Muscle layer of duodenum (tissue), 2 donors: ENCODE measurements around the gene RAVER1.

Experiments used
- H3K27ac ChIP-seq: one replicate; pipeline ENCODE4 v1.7.0; 2013; ENCODE audit warnings: mild to moderate bottlenecking, low read length
- H3K27me3 ChIP-seq: one replicate; pipeline ENCODE4 v1.7.0; 2013; ENCODE audit warnings: low read depth, mild to moderate bottlenecking, control low read depth, low read length
- H3K36me3 ChIP-seq, 2 donors: one replicate each; pipeline ENCODE4 v1.7.0; 2013; ENCODE audit warnings: low read length in 2 of 2, control low read depth in 1 of 2, mild to moderate bottlenecking in 1 of 2; ENCODE audit not compliant: insufficient read depth in 2 of 2, control insufficient read depth in 1 of 2
- H3K4me1 ChIP-seq, 2 donors: one replicate each; pipeline ENCODE4 v1.7.0; 2013; ENCODE audit warnings: low read length in 2 of 2, mild to moderate bottlenecking in 2 of 2, control low read depth in 1 of 2, moderate library complexity in 1 of 2; ENCODE audit not compliant: insufficient read depth in 2 of 2, control insufficient read depth in 1 of 2
- H3K4me3 ChIP-seq, 2 donors: one replicate each; pipeline ENCODE4 v1.7.0; 2013; ENCODE audit warnings: low read length in 2 of 2, low read depth in 1 of 2, mild to moderate bottlenecking in 1 of 2
- H3K9me3 ChIP-seq, 2 donors: one replicate each; pipeline ENCODE4 v1.7.0; 2013; ENCODE audit warnings: low read length in 2 of 2, control low read depth in 1 of 2, mild to moderate bottlenecking in 1 of 2; ENCODE audit not compliant: control insufficient read depth in 1 of 2
- donor health status: healthy.

Gene RAVER1

DNA sequence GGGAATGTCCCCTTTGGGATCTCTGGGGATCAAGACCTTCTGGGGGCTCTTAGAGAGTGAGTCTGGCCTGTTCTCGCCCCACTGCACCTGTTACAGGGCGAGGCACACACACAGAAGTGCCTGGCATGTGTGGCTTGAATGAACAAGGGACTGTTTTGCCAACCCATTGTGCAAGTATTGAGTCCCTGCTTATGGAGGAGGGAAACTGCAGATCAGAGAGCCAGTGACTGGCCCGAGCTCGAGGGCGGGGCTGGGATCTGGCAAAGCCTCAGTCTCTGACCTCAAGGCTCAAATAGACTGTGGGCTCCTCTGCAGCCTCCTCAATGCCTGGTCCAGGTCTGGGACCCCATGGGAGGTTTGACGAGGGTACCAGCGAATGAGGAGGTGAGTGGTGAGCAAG lies 5.5 kb downstream of the RAVER1 start:
- peaks cover 13 to 69% of the 10 kb centered on the region in 2 donors for H3K36me3 ChIP-seq
- no peak overlapping the region for H3K4me3 ChIP-seq
- H3K9me3 ChIP-seq: no peaks in the 10 kb centered on the region
- no peaks in the 10 kb centered on the region for H3K27me3 ChIP-seq
- H3K27ac ChIP-seq: no peak overlapping the region
- H3K4me1 ChIP-seq: peaks cover 3 to 14% of the 10 kb centered on the region in 2 donors

GRCh38 chr19:10325732-10326131 lies 7.6 kb downstream of the RAVER1 start:
- H3K36me3 ChIP-seq: peaks cover 21 to 90% of the 10 kb centered on the region in 2 donors
- no peaks in the 10 kb centered on the region for H3K27me3 ChIP-seq
- H3K4me3 ChIP-seq: no peak overlapping the region
- no peaks in the 10 kb centered on the region for H3K9me3 ChIP-seq
- H3K4me1 ChIP-seq: no peaks in the 10 kb centered on the region
- H3K27ac ChIP-seq: no peak overlapping the region

DNA sequence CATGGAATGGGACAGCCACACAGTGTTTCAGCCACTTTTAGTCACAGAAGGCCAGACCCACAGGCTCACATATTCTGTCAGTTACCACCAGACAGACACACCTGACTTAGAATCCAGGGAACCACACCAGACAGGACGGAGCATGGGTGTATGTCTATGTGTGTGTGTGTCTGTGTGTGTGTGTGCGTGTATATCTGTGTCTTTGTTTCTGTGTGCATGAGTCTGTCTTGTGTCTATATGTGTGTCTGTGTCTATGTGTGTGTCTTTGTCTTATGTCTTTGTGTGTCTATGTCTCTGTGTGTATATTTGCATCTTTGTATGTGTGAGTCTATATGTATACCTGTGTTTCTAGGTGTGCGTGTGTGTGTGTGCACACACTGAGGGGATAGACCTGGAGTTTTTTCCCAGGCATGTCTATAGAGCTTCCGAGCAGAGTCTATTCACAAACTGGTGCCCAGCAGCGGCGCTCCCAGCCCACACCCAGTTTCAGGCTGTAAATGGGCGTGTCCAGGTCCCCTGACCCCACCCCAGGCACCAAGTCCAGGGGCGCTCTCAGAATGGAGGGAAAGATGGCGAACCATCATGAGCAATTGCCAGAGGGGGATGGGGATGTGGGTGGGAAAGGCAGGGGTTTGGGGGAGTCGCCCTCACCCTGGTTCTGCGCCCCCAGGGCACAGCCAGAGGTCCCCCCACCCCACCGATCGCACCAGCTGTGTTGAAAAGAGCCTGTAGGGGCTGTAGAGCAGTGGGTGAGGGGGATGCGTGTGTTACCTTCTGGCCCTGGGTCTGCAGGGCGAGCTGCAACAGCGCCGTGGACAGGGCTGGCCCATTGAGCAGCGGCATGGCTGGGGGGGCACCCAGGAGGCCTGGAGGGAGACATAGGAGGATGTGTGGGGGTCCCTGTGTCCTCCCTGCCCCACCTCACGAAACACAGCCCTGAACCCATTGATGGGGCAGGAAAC lies 11.2 kb downstream of the RAVER1 start:
- Histone ChIP-seq H3K27ac (peak overlapping the region; percentile 45), H3K4me3 (no peak overlapping the region), H3K4me1 (no peaks in the 10 kb centered on the region), H3K27me3 (no peaks in the 10 kb centered on the region), H3K36me3 (peaks cover 17 to 87% of the 10 kb centered on the region in 2 donors), H3K9me3 (no peaks in the 10 kb centered on the region)

DNA sequence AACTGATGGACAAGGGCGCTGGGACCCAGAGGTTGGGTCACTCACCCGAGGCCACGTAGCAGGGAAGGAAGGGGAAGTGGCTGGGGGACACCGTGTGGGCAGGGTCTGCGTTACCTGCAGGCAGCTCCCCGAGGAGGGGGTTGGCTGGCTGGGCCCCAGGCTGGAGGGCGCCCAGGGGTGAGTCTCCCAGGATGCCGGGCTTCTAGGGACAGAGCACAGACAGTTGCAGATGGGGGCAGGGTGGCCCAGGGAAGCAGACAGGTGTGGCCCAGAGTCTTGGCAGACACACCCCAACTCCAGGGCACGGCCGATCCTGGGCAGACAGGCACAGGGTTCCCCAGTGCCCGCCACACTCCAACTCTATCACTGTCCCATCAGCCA lies 11.9 kb downstream of the RAVER1 start:
- Histone ChIP-seq H3K27me3 (no peaks in the 10 kb centered on the region), H3K36me3 (peaks cover 17 to 90% of the 10 kb centered on the region in 2 donors), H3K9me3 (no peaks in the 10 kb centered on the region), H3K27ac (peak overlapping the region; percentile 45), H3K4me3 (no peak overlapping the region), H3K4me1 (no peaks in the 10 kb centered on the region)

DNA sequence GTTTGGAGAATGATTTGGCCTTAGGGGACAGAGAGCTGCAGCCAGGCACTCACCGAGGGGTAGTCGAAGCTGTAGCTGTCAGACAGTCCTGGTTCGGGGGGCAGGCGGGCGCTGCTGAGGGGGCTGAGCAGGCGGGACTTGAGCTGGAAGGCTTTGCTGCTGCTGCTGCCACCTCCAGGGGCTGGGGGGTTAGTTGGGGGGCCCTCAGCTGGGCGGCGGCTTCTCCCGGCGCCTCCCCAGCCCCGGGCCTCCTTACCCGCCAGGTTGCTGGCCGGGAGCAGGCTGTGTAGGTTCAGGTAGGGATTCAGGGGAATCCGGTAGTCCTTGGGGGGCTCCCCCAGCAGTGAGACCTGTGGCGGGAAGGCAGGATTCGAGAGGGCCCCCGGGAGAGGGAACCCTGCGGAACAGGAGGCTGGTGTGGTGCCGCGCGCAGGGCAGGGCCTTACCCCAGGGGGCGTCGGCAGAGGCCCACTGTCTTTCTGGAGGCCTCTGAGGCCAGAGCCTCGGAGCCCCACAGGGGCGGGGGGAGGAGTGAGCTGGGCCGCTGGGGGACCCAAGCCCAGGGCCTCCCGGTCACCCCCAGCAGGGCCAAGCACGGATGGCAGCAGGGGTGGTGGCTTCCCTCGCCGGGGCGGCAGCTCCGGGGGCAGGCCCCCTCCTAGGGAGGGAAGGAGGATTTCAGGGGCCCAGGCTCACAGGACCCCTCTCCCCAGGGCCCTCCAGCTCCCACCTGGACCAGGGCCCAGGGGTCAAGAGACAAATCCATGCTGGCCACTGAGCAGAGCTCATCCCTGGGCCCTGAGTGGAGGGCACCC lies 12.5 kb downstream of the RAVER1 start:
- Histone ChIP-seq H3K27ac (no peak overlapping the region), H3K9me3 (no peaks in the 10 kb centered on the region), H3K4me1 (peaks cover 0 to 5% of the 10 kb centered on the region in 2 donors), H3K36me3 (peaks cover 17 to 87% of the 10 kb centered on the region in 2 donors), H3K4me3 (no peak overlapping the region), H3K27me3 (no peaks in the 10 kb centered on the region)

DNA sequence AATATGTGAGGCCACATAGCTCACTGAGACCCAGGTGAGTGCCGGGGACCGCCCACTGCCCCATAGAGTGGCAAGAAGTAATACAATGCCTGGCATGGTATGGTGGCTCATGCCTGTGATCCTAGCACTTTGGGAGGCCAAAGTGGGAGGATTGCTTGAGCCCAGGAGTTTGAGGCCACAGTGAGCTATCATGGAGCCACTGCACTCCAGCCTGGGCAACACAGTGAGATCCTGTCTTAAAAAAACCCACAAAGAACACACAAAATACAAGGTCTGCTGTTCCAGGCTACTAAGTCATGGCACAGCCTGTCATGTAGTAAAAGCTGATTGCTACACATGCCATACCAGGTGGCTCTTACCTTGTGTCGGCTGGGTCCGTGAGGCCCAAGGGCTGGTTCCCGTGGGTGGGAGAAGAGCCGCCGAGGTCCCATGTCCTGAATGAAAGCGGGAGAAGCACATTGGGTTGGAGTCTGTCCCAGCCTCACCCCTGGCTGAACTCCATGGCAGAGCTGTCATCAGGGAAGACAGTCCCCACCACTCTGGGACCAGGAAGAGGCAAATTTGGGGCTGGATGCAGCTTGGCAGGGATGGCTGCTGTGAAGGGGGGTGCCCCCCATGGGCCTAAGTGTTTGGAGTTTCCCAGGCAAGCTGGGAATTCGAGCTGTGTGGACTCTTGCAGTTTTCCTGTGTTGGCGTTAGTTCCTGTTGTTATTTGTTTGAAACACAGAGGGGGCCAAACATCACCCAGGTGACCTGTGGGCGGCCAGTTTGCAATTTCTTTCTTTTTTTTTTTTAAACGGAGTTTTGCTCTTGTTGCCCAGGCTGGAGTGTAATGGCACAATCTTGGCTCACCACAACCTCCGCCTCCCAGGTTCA lies 14.3 kb downstream of the RAVER1 start:
- H3K4me1 ChIP-seq: peaks cover 0 to 15% of the 10 kb centered on the region in 2 donors
- H3K4me3 ChIP-seq: no peak overlapping the region
- H3K27ac ChIP-seq: no peak overlapping the region
- H3K27me3 ChIP-seq: no peaks in the 10 kb centered on the region
- peaks cover 17 to 72% of the 10 kb centered on the region in 2 donors for H3K36me3 ChIP-seq
- H3K9me3 ChIP-seq: no peaks in the 10 kb centered on the region

DNA sequence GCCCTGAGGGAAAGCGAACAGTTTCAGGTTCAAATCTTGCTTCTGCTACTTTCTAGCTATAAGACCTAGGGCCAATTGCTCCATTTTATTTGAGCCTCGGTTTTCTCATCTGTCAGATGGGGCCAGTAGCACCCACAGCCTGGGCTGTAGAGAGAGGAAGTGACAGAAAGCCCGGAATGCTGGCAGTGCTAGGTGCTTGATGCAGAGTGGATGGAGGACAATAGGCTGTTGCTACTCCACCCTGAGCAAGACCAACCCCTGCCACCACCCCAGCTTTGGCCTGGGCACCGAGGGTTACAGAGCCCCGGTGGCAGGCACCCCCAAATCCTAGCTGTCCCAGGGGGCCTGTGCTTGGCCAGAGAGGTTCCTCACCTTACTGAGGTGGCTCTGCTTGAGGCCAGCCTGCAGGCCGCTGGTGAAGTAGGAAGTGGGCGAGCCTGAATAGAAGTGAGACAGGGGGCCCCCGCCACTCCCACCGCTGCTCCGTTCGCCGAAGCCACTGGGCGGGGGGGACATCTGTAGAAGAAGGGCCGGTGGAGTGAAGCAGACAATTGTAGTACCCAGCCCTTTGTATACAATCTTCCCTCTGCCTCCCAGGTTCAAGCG lies 15.4 kb downstream of the RAVER1 start:
- Histone ChIP-seq H3K27ac (no peak overlapping the region), H3K4me1 (peaks cover 0 to 15% of the 10 kb centered on the region in 2 donors), H3K27me3 (no peaks in the 10 kb centered on the region), H3K9me3 (no peaks in the 10 kb centered on the region), H3K4me3 (no peak overlapping the region), H3K36me3 (peaks cover 17 to 62% of the 10 kb centered on the region in 2 donors)

DNA sequence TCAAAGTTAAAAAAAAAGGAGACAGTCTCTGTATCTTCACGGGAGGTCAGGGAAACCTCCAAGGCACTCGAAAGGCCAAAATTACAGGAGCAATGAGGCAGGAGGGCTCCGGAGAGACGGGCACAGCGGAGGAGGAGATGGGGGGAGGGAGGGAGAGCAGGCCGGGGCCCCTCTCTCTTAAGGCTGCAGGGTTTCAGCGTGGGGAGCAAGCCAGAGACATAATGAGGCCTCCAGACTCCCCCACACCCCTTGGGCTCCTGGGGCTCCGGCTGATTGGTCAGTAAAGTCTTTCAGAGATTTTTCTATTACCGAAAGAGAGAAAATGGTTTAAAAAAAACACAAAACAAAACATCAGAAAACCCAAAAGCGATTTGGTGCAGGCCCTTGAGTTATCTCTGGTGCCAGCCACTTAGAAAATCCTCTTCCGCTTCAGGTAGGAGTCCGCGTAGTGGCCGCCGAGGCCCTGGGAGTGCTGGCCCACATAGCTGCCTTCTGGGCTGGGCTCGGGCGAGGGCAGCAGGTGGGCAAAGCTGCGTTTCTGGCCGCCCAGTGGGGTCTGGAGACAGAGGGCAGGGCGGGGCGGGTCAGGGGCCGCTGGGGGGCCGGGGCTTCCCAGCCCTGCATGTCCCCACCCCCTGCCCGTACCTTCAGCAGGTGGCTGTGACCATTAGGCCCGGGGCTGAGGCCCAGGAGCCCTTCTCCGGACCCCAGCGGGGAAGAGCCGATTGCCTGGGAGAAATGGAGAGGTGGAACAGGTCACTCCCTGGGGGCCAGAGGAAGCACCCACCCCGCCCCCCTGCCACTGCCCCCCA lies 16.1 kb downstream of the RAVER1 start:
- Histone ChIP-seq H3K27me3 (no peaks in the 10 kb centered on the region), H3K27ac (no peak overlapping the region), H3K36me3 (peaks cover 16 to 55% of the 10 kb centered on the region in 2 donors), H3K9me3 (no peaks in the 10 kb centered on the region), H3K4me3 (no peak overlapping the region), H3K4me1 (peaks cover 0 to 15% of the 10 kb centered on the region in 2 donors)

GRCh38 chr19:10316229-10317044 lies 16.9 kb downstream of the RAVER1 start:
- Histone ChIP-seq H3K9me3 (no peaks in the 10 kb centered on the region), H3K4me3 (peak overlapping the region; percentile 83 to 95), H3K4me1 (peaks cover 0 to 15% of the 10 kb centered on the region in 2 donors), H3K27ac (no peak overlapping the region), H3K36me3 (peaks cover 9 to 47% of the 10 kb centered on the region in 2 donors), H3K27me3 (no peaks in the 10 kb centered on the region)
